ENCODE results near the gene CFAP299.

Gene CFAP299

DNA sequence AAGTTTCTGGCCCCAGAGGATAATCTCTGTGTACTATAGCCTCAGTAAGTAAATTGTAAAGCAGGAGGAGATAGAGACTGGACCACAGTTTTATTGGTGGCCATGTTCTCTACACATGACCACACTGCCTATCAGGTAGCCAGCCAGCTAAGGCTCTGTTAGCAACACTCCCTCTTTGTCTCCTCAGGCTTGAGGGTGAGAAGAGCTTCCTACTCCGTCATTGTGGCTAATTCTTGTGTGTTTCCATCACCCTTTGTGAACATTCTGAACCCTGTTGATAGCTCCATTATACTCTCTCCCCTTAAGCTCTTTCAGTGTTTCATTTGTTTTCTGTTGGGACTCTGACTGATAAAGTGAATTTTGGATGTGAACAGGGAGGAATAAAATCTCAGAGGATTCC, 233.4 kb downstream of the CFAP299 start:
- DNase-seq (ENCODE audit: low spot score) = no peak
- H3K27ac ChIP-seq = no peak overlapping the region
- TF ChIP-seq, protein P1, sequence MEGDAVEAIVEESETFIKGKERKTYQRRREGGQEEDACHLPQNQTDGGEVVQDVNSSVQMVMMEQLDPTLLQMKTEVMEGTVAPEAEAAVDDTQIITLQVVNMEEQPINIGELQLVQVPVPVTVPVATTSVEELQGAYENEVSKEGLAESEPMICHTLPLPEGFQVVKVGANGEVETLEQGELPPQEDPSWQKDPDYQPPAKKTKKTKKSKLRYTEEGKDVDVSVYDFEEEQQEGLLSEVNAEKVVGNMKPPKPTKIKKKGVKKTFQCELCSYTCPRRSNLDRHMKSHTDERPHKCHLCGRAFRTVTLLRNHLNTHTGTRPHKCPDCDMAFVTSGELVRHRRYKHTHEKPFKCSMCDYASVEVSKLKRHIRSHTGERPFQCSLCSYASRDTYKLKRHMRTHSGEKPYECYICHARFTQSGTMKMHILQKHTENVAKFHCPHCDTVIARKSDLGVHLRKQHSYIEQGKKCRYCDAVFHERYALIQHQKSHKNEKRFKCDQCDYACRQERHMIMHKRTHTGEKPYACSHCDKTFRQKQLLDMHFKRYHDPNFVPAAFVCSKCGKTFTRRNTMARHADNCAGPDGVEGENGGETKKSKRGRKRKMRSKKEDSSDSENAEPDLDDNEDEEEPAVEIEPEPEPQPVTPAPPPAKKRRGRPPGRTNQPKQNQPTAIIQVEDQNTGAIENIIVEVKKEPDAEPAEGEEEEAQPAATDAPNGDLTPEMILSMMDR (conservative IDR thresholded peaks at IDR 0.05; ENCODE audit: low read depth) = no peak
- POLR2A ChIA-PET (ENCODE audit: low non-redundant PET) = no interaction called here
- CTCF ChIA-PET = no interaction called here

DNA sequence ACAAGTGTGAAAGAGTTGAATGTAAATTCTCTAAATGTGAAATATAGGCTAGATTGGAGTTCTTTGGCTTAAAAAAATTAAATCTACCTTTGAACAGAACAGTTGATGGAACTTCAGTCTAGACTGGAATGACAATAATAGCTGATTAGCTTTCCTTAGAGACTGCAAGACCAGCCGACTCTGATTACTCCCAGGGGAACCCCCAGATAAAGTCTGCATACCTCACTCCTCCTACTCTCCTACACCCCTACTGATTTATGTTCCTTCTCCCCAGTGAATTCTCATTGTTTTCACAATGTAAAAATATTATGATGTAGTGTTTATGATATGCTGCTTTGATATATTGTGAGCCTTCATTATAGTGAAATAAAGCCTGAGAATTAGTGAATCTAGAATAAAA, 241.3 kb downstream of the CFAP299 start:
- no peak overlapping the region for H3K27ac ChIP-seq
- POLR2A ChIA-PET (ENCODE audit: low non-redundant PET) = no interaction called here
- TF ChIP-seq, protein P1 (conservative IDR thresholded peaks at IDR 0.05; ENCODE audit: low read depth) = no peak
- DNase-seq (ENCODE audit: low spot score) = no peak
- CTCF ChIA-PET = no interaction called here

DNA sequence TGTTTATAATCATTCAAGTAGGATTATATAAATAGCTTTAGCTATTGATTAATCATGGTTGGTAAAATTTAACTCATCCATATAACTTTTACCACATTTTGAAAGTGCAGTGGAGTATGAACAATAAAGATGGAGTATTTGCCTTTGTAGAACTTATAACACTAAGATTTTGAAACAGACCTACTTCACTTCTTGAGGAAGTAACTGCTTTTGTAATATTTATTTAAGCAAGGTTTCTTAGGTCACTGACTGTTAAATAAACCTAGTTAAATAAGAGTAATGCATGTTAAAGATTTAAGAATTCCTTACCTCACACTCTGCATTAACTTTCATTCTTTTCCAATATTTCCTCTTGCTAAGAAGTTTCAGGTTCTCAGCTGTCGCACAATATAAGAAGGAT, 242.5 kb downstream of the CFAP299 start:
- CTCF ChIA-PET = no interaction called here
- TF ChIP-seq, protein P1 (conservative IDR thresholded peaks at IDR 0.05; ENCODE audit: low read depth) = no peak
- DNase-seq (ENCODE audit: low spot score) = no peak
- H3K27ac ChIP-seq = no peak overlapping the region
- POLR2A ChIA-PET (ENCODE audit: low non-redundant PET) = no interaction called here

DNA sequence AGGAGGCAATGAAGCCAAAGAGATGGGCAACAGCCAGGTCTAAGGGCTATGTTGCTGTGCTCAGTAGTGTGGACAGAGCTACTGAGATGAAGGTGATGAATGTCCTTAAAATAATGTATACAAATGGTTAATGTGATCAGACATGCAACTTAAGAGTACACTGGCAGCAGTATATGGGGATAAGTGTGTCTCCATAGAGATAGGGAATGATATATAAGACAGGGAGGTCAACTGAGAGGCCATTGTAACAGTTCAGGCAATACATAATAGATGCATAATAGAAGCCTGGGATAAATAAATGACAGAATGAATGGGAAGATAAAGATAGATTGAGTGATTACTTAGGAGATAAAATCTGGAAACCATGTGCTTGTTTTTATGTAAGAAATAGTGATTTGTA, 250.0 kb downstream of the CFAP299 start:
- ChIA-PET CTCF (no interaction called here), POLR2A (ENCODE audit: low non-redundant PET) (no interaction called here)
- no peak for DNase-seq (ENCODE audit: low spot score)
- TF ChIP-seq, protein P1 (conservative IDR thresholded peaks at IDR 0.05; ENCODE audit: low read depth) = no peak
- H3K27ac ChIP-seq = no peak overlapping the region

DNA sequence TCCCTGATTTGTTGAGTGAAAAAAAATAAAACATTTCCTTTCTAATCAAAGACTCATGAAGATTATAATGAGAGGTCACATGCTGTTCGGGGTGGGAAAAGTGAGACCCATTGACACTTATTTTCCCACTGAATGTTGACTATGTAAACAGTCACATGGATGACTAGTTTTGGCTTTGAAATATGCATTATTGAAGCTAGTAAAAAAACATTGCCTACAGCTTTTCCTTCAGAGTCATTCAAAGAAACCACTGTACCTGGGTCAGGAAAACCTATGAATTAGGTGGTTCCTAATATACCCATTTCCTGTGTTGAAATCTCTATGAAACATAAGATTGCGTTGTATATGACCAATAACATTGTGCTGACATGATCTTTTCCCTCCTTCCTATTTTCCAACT, 251.2 kb downstream of the CFAP299 start:
- TF ChIP-seq, protein P1 (conservative IDR thresholded peaks at IDR 0.05; ENCODE audit: low read depth) = no peak
- ChIA-PET CTCF (no interaction called here), POLR2A (ENCODE audit: low non-redundant PET) (no interaction called here)
- DNase-seq (ENCODE audit: low spot score) = no peak
- no peak overlapping the region for H3K27ac ChIP-seq

DNA sequence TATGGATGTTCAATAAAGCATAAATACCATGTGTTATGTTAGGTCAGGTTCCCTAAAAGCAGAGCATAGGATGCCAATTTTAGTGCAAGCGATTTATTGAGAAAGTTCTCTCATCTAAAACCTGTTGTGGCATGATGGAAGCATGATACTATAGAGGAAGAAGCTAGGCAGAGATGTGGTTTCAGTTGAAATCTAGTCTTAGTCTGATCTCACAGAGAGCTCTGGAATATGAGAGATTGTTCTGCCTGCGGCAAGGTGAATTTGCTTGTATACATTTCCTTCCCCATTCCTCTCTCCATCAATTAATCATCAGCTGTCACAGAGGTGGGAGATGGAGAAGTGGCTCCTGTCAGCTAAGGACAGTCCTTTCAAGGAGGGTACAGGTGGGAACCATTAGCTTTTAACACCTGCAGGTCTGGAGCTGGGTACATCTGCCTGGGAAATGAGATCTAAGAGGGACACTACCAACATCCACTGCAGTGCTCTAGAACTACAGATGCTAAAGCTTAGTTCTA, 252.4 kb downstream of the CFAP299 start:
- TF ChIP-seq, protein P1 (conservative IDR thresholded peaks at IDR 0.05; ENCODE audit: low read depth) = no peak
- peak; percentile 3 for DNase-seq (ENCODE audit: low spot score)
- no peak overlapping the region for H3K27ac ChIP-seq
- ChIA-PET POLR2A (ENCODE audit: low non-redundant PET) (no interaction called here), CTCF (interaction anchor here (0.6 kb wide), 1 partner anchor 288 kb away, joined by 4 read pairs; no protein-coding TSS in a partner anchor)

DNA sequence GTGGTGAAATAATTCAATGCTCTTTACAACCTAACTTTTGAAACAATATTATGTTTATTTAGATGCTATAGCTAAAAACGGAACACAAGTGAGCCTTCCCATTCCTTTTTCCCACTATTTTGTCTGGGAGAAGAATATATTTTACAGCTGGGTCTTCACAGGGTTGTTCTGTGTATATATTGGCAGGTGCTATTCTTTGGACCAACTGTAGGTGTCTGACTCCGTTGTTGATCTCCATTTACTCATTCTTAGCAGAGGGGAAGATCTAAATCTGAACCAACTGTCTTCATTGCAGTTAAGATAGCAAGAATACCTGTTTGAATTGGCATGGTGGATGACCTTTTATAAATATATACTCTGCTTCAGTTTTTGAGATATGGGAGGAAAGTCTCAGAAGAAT, 257.4 kb downstream of the CFAP299 start:
- ChIA-PET POLR2A (ENCODE audit: low non-redundant PET) (no interaction called here), CTCF (interaction anchor here (0.5 to 1.1 kb wide), 2 partner anchors 14 to 21 kb away, joined by 3 to 5 read pairs; no protein-coding TSS in a partner anchor)
- no peak overlapping the region for H3K27ac ChIP-seq
- TF ChIP-seq, protein P1 (conservative IDR thresholded peaks at IDR 0.05; ENCODE audit: low read depth) = no peak
- DNase-seq (ENCODE audit: low spot score) = no peak
